NT2/D1 (cell line): ENCODE measurements around the gene PIP5KL1.

Source experiments
- SUZ12 ChIP-seq: IDR thresholded peaks from 2 replicates; pipeline ENCODE4 v1.6.1; 2011; ENCODE audit not compliant: insufficient read length, insufficient read depth; ENCODE audit errors: extremely low read depth
- YY1 ChIP-seq: IDR thresholded peaks from 2 replicates; pipeline ENCODE4 v1.6.1; 2011; ENCODE audit not compliant: insufficient read length, insufficient read depth
- ZNF274 ChIP-seq: IDR thresholded peaks from 2 replicates; pipeline ENCODE4 v1.6.1; 2011; ENCODE audit warnings: mild to moderate bottlenecking, low read depth, low read length

DNA sequence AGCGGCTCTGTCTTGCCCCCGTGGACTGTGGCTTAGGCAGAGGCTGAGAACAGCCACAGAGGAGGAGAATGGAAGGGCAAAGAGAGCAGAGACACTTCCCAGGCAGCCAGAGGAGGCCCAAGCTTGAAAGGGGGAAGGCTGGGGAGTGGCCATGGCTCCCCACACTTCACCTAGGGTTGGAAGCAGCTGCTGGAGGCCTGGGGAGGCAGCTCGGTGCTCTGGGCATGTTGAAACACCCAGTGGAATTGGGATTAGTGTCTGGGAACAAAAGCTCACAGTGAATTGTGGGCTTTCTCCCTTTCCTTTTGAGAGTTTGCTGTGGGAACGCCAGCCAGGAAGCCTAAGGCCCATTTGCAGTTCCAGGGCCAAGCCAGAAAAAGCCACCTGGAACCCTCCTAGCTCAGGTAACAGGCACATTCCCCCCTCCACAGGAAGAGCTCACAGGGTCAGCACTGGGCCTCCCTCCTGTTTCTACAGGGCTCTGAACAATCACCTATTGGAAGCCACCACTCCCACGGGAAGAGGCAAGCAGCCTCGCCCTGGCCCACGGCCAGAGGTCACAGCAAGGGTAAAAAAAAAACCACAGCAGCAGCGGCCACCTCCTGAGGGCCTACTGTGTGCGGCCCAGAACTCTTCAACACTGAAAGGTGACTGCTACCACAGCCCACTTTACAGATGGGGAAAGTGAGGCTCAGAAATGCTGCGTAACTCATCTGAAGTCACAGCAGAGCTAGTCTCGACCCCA lies 30.0 kb upstream of the PIP5KL1 start:
- no peak for TF ChIP-seq YY1
- no peak for TF ChIP-seq ZNF274
- TF ChIP-seq SUZ12: no peak
